CD14-positive monocyte (primary cell): ENCODE measurements around the gene AP5B1. TPM values are rescaled to one million over a fixed set of nuclear protein-coding genes. Genes with fewer than 3 reads are reported as not detected.

Experiments used
- DNase-seq, 3 donors: peaks; one replicate each; pipeline ENCODE4 v3.0.0-alpha.2; 2011 to 2022
- H2AFZ ChIP-seq: 2 replicates; pipeline ENCODE4 v1.6.0; 2012; ENCODE audit warnings: mild to moderate bottlenecking, low read depth, low read length, inconsistent platforms; ENCODE audit not compliant: insufficient read depth, poor library complexity, severe bottlenecking
- H3K27ac ChIP-seq, 2 donors: 1 replicate in 1 of 2; 2 replicates in 1 of 2; pipeline ENCODE4 v1.5.1; 2012 to 2013; ENCODE audit warnings: low read length in 2 of 2, control low read depth in 1 of 2, inconsistent platforms in 1 of 2, low read depth in 1 of 2, mild to moderate bottlenecking in 1 of 2
- H3K27me3 ChIP-seq, 2 donors: one replicate each; pipeline versions ENCODE4 v1.6.0 to v1.6.1; 2011 to 2013; ENCODE audit warnings: low read length in 2 of 2; ENCODE audit not compliant: control insufficient read depth in 2 of 2, insufficient read depth in 2 of 2
- H3K36me3 ChIP-seq, 2 donors: replicated peaks in 1 of 2; 1 replicate in 1 of 2; 2 replicates in 1 of 2; pipeline versions ENCODE4 v1.5.1 to v1.6.1; 2012 to 2013; ENCODE audit warnings: low read length in 2 of 2, control low read depth in 1 of 2, inconsistent platforms in 1 of 2, mild to moderate bottlenecking in 1 of 2; ENCODE audit not compliant: insufficient read depth in 2 of 2, control insufficient read depth in 1 of 2
- H3K4me1 ChIP-seq, 2 donors: 1 replicate in 1 of 2; 2 replicates in 1 of 2; pipeline versions ENCODE4 v1.5.1 to v1.6.1; 2012 to 2013; ENCODE audit warnings: low read length in 2 of 2, control low read depth in 1 of 2, inconsistent platforms in 1 of 2, mild to moderate bottlenecking in 1 of 2, moderate library complexity in 1 of 2; ENCODE audit not compliant: insufficient read depth in 2 of 2, control insufficient read depth in 1 of 2
- H3K4me2 ChIP-seq: replicated peaks from 2 replicates; pipeline ENCODE3; 2012; ENCODE audit warnings: low read length, moderate library complexity, mild to moderate bottlenecking; ENCODE audit not compliant: poor library complexity, severe bottlenecking; ENCODE audit errors: extremely low read depth
- H3K4me3 ChIP-seq, 3 experiments: fragments of 200-600 bp in 1 of 3; sonication (generic) in 1 of 3; replicated peaks in 1 of 3; 1 replicate in 2 of 3; 2 replicates in 1 of 3; pipeline ENCODE4 v1.5.1; 2011 to 2013; ENCODE audit warnings: low read length in 3 of 3, mild to moderate bottlenecking in 3 of 3, control low read depth in 2 of 3, low read depth in 2 of 3, inconsistent platforms in 1 of 3, moderate library complexity in 1 of 3
- H3K79me2 ChIP-seq: 2 replicates; pipeline ENCODE4 v1.6.0; 2012; ENCODE audit warnings: mild to moderate bottlenecking, control low read depth, inconsistent platforms, low read length, moderate library complexity; ENCODE audit not compliant: insufficient read depth
- H3K9ac ChIP-seq: 2 replicates; pipeline ENCODE4 v1.6.0; 2017; ENCODE audit warnings: low read length, mild to moderate bottlenecking; ENCODE audit not compliant: insufficient read depth, poor library complexity, severe bottlenecking
- H3K9me3 ChIP-seq, 2 donors: replicated peaks in 1 of 2; 1 replicate in 1 of 2; 2 replicates in 1 of 2; pipeline versions ENCODE4 v1.5.1 to v1.6.1; 2012 to 2013; ENCODE audit warnings: low read length in 2 of 2, control low read depth in 1 of 2; ENCODE audit not compliant: control insufficient read depth in 1 of 2, insufficient read depth in 1 of 2
- H4K20me1 ChIP-seq: 2 replicates; pipeline ENCODE4 v1.6.0; 2012; ENCODE audit warnings: mild to moderate bottlenecking, low read length, control low read depth, moderate library complexity; ENCODE audit not compliant: insufficient read depth
- H3K27ac Mint-ChIP-seq, 7 donors: one replicate each; pipeline ENCODE4 v1.8.0; 2020; ENCODE audit warnings: mild to moderate bottlenecking in 7 of 7, mixed read lengths in 7 of 7, moderate library complexity in 6 of 7, inconsistent platforms in 2 of 7
- H3K27me3 Mint-ChIP-seq, 3 donors: one replicate each; pipeline ENCODE4 v1.8.0; 2021 to 2022; ENCODE audit warnings: low read depth in 3 of 3, mild to moderate bottlenecking in 3 of 3, mixed read lengths in 3 of 3, moderate library complexity in 3 of 3, inconsistent platforms in 1 of 3
- H3K36me3 Mint-ChIP-seq, 2 donors: one replicate each; pipeline ENCODE4 v1.8.0; 2020; ENCODE audit warnings: mixed read lengths in 2 of 2, inconsistent platforms in 1 of 2, mild to moderate bottlenecking in 1 of 2
- H3K4me1 Mint-ChIP-seq: one replicate; pipeline ENCODE4 v1.8.0; 2020; ENCODE audit warnings: mild to moderate bottlenecking, mixed read lengths
- H3K4me3 Mint-ChIP-seq, 2 donors: one replicate each; pipeline ENCODE4 v1.8.0; 2020; ENCODE audit warnings: mild to moderate bottlenecking in 2 of 2, mixed read lengths in 2 of 2, moderate library complexity in 1 of 2
- H3K9me3 Mint-ChIP-seq, 7 donors: one replicate each; pipeline ENCODE4 v1.8.0; 2020 to 2022; ENCODE audit warnings: mixed read lengths in 7 of 7, mild to moderate bottlenecking in 6 of 7, moderate library complexity in 6 of 7, inconsistent platforms in 2 of 7
- WGBS: methylation state at CpG from one replicate; pipeline ENCODE4 v1.1.5; 2013; ENCODE audit warnings: missing lambda C conversion rate; ENCODE audit not compliant: insufficient coverage; 5-methylcytosine and 5-hydroxymethylcytosine counted together
- intact Hi-C, 2 donors: fragments of 100-400 bp; cut with micrococcal nuclease; formaldehyde crosslinking; loops; one replicate each; pipeline versions ENCODE4 v1.15.0 to v1.15.1; 2023
- polyA plus RNA-seq, 3 donors: library from polyadenylated mRNA; depleted of rRNA in 1 of 3; unstranded in 2 of 3; stranded (reverse) in 1 of 3; fragments of 300-500 nt in 2 of 3; fragments of >200 nt in 1 of 3; fragmentation: Illumina TruSeq in 2 of 3; gene quantifications; 1 replicate in 2 of 3; 2 replicates in 1 of 3; pipeline ENCODE4 v1.2.3, GENCODE V29; 2012 to 2021
- TF ChIP-seq, protein P1 (sequence below): fragments of 200-600 bp; IDR thresholded peaks from one replicate; pipeline ENCODE4 v1.8.0; 2022; ENCODE audit warnings: antibody characterized with exemption, mild to moderate bottlenecking

The AP5B1 gene
- polyA plus RNA-seq, 3 donors: 33.7 to 46.4 (median 35.1) TPM

GRCh38 chr11:65786786-65787636 lies 6.2 kb upstream of the AP5B1 start, which contains the start of gene OVOL1:
Gene OVOL1, plus strand, starts transcription at chr11:65787063. Its CDS starts 311 bp downstream, at chr11:65787374.
- peak in 1 of 3 donors; percentile 19 for DNase-seq

More at GRCh38 chr11:65786786-65787636, 6.2 kb upstream of the AP5B1 start, which contains the start of gene OVOL1:
- H3K4me2 ChIP-seq: peak within 1 kb of the TSS; percentile 69
- Mint-ChIP-seq H3K36me3 (peaks cover 3 to 19% of the 10 kb centered on the region in 2 donors), H3K4me3 (peak within 1 kb of the TSS; percentile 71 to 92), H3K4me1 (peaks cover 30% of the 10 kb centered on the region), H3K27me3 (peaks cover 58 to 82% (median 72%) of the 10 kb centered on the region in 3 donors), H3K27ac (peak within 1 kb of the TSS in 2 of 7 donors; percentile 25 to 80), H3K9me3 (peaks cover 0 to 22% (median 8%) of the 10 kb centered on the region in 7 donors)
- no peaks in the 10 kb centered on the region for H3K36me3 ChIP-seq
- H3K27ac ChIP-seq: no peak within 1 kb of the TSS
- peaks cover 27 to 34% of the 10 kb centered on the region in 2 donors for H3K4me1 ChIP-seq
- H3K4me3 ChIP-seq: peak within 1 kb of the TSS in 1 of 3 experiments; percentile 56
- intact Hi-C loops: no loop called here
- H4K20me1 ChIP-seq: no peaks in the 10 kb centered on the region
- peaks cover 0 to 22% of the 10 kb centered on the region in 2 donors for H3K9me3 ChIP-seq
- TF ChIP-seq, protein P1, sequence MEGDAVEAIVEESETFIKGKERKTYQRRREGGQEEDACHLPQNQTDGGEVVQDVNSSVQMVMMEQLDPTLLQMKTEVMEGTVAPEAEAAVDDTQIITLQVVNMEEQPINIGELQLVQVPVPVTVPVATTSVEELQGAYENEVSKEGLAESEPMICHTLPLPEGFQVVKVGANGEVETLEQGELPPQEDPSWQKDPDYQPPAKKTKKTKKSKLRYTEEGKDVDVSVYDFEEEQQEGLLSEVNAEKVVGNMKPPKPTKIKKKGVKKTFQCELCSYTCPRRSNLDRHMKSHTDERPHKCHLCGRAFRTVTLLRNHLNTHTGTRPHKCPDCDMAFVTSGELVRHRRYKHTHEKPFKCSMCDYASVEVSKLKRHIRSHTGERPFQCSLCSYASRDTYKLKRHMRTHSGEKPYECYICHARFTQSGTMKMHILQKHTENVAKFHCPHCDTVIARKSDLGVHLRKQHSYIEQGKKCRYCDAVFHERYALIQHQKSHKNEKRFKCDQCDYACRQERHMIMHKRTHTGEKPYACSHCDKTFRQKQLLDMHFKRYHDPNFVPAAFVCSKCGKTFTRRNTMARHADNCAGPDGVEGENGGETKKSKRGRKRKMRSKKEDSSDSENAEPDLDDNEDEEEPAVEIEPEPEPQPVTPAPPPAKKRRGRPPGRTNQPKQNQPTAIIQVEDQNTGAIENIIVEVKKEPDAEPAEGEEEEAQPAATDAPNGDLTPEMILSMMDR: no peak
- 1% methylated on average over 67 of the region's 112 CpGs for WGBS
- no peak within 1 kb of the TSS for H3K9ac ChIP-seq
- peaks cover 29 to 80% of the 10 kb centered on the region in 2 donors for H3K27me3 ChIP-seq
- H2AFZ ChIP-seq: peak within 1 kb of the TSS; percentile 50
- H3K79me2 ChIP-seq: no peaks in the 10 kb centered on the region
